HepG2 (cell line): ENCODE data around the gene PHF13. TPM values are rescaled to one million over a fixed set of nuclear protein-coding genes. Genes with fewer than 3 reads are reported as not detected.

Experiments
- ATAC-seq: fragments of 200-7000 bp; cut with Tn5 transposase; 3 replicates; pipeline ENCODE4 v1.9.1; 2020; ENCODE audit warnings: mild to moderate bottlenecking, moderate library complexity
- BruUV-seq: library from RNA; stranded (reverse); fragments of 400-500 nt; replicated peaks from 2 replicates; lab custom pipeline; 2021; lab: Mats Ljungman, UMichigan
- CTCF ChIA-PET: fragments of 300-600 bp; formaldehyde crosslinking; extraction: SDS; loops from one replicate; lab custom pipeline; 2021; ENCODE audit warnings: low total read pairs, inconsistent platforms, low intra/inter-chr PET ratio; lab: Yijun Ruan, JAX
- POLR2A ChIA-PET: fragments of 350-600 bp; sonication (Branson Sonifier 250); formaldehyde crosslinking; loops from one replicate; lab custom pipeline; 2020; ENCODE audit warnings: antibody characterized with exemption, inconsistent platforms; lab: Yijun Ruan, JAX
- DNase-seq: peaks from one replicate; pipeline ENCODE4 v3.0.0-alpha.2; 2015; ENCODE audit warnings: low spot score
- FAIRE-seq: peaks from 3 replicates; lab custom pipeline; 2011; peaks lifted over from hg19 to GRCh38; lab: Jason Lieb, UNC
- H2AFZ ChIP-seq: one replicate; pipeline ENCODE4 v1.6.1; 2011; ENCODE audit warnings: low read length, inconsistent platforms
- H3K27ac ChIP-seq: fragments of 300-600 bp; 3 replicates; pipeline ENCODE4 v1.8.0; 2011; ENCODE audit warnings: mixed run types, mild to moderate bottlenecking, mixed read lengths, low read length, inconsistent platforms; ENCODE audit not compliant: insufficient read depth; ENCODE audit errors: extremely low read length
- H3K27me3 ChIP-seq, 2 experiments: fragments of 200-600 bp in 1 of 2; 2 replicates in 1 of 2; 3 replicates in 1 of 2; pipeline versions ENCODE4 v1.6.0 to v1.8.0; 2011; ENCODE audit warnings: low read length in 2 of 2, mild to moderate bottlenecking in 2 of 2, moderate library complexity in 2 of 2, inconsistent platforms in 1 of 2; ENCODE audit not compliant: insufficient read depth in 2 of 2, control insufficient read depth in 1 of 2
- H3K36me3 ChIP-seq, 2 experiments: fragments of 200-600 bp in 1 of 2; replicated peaks in 1 of 2; 2 replicates in 1 of 2; 3 replicates in 1 of 2; pipeline versions ENCODE4 v1.5.1 to v1.8.0; 2011; ENCODE audit warnings: low read length in 2 of 2, inconsistent platforms in 1 of 2; ENCODE audit not compliant: insufficient read depth in 2 of 2, control insufficient read depth in 1 of 2
- H3K4me1 ChIP-seq: 2 replicates; pipeline ENCODE4 v1.5.1; 2012; ENCODE audit warnings: low read length, inconsistent platforms; ENCODE audit not compliant: insufficient read depth
- H3K4me2 ChIP-seq: 2 replicates; pipeline ENCODE4 v1.6.0; 2011; ENCODE audit warnings: low read depth, low read length, inconsistent platforms
- H3K4me3 ChIP-seq, 3 experiments: fragments of 200-600 bp in 1 of 3; sonication (generic), shearing (Covaris generic) in 1 of 3; replicated peaks in 1 of 3; 2 replicates each; pipeline ENCODE4 v1.5.1; 2011 to 2016; ENCODE audit warnings: low read length in 3 of 3, inconsistent platforms in 2 of 3, low read depth in 2 of 3, mild to moderate bottlenecking in 2 of 3, control low read depth in 1 of 3, mixed read lengths in 1 of 3; ENCODE audit not compliant: insufficient read depth in 1 of 3
- H3K79me2 ChIP-seq: one replicate; pipeline ENCODE4 v1.6.1; 2011; ENCODE audit warnings: low read length, inconsistent platforms; ENCODE audit not compliant: insufficient read depth
- H3K9ac ChIP-seq: 2 replicates; pipeline ENCODE4 v1.6.0; 2011; ENCODE audit warnings: mild to moderate bottlenecking, low read depth, low read length, inconsistent platforms; ENCODE audit not compliant: insufficient read depth
- H3K9me3 ChIP-seq: 2 replicates; pipeline ENCODE4 v1.5.1; 2012; ENCODE audit warnings: mild to moderate bottlenecking, low read length
- H4K20me1 ChIP-seq: 2 replicates; pipeline ENCODE4 v1.6.0; 2011; ENCODE audit warnings: inconsistent platforms, mild to moderate bottlenecking, low read length, moderate library complexity; ENCODE audit not compliant: insufficient read depth
- BRCA1 ChIP-seq: sonication (generic); formaldehyde crosslinking; IDR thresholded peaks from 2 replicates; pipeline ENCODE4 v1.4.0; 2020; ENCODE audit warnings: missing genetic modification reagents
- CHCHD3 ChIP-seq: sonication (generic); formaldehyde crosslinking; IDR thresholded peaks from 2 replicates; pipeline ENCODE4 v1.8.0; 2022; ENCODE audit warnings: mild to moderate bottlenecking, missing genetic modification reagents, moderate library complexity
- FIP1L1 ChIP-seq: fragments of 200-400 bp; formaldehyde crosslinking; IDR thresholded peaks from 2 replicates; pipeline ENCODE4 v1.6.1; 2018; ENCODE audit warnings: low read depth, mild to moderate bottlenecking, low read length, moderate library complexity, borderline replicate concordance; ENCODE audit not compliant: insufficient read depth
- GATA4 ChIP-seq: sonication (generic); IDR thresholded peaks from 2 replicates; pipeline ENCODE4 v1.6.1; 2016; ENCODE audit warnings: antibody characterized with exemption, low read depth, borderline replicate concordance
- MAFK ChIP-seq, 2 experiments: IDR thresholded peaks in 1 of 2; conservative IDR thresholded peaks in 1 of 2; 2 replicates each; pipeline ENCODE4 v1.6.1; 2011; ENCODE audit warnings: improper control_type of control experiment in 2 of 2, low read length in 2 of 2
- SETDB1 ChIP-seq: sonication (generic); formaldehyde crosslinking; IDR thresholded peaks from 2 replicates; pipeline ENCODE4 v1.5.1; 2020; ENCODE audit warnings: missing genetic modification reagents, mild to moderate bottlenecking, borderline replicate concordance
- SNAPC5 ChIP-seq: sonication (generic); formaldehyde crosslinking; IDR thresholded peaks from 2 replicates; pipeline ENCODE4 v1.8.1; 2023; ENCODE audit warnings: mild to moderate bottlenecking, missing genetic modification reagents, borderline replicate concordance
- SOX5 ChIP-seq: IDR thresholded peaks from 2 replicates; pipeline ENCODE4 v1.6.1; 2016; ENCODE audit warnings: borderline replicate concordance
- ZBTB42 ChIP-seq: sonication (generic); formaldehyde crosslinking; IDR thresholded peaks from 2 replicates; pipeline ENCODE4 v1.5.0; 2020; ENCODE audit warnings: mild to moderate bottlenecking, missing genetic modification reagents
- ZMAT5 ChIP-seq: sonication (generic); formaldehyde crosslinking; IDR thresholded peaks from 2 replicates; pipeline ENCODE4 v1.5.0; 2020; ENCODE audit warnings: mild to moderate bottlenecking, low read depth, missing genetic modification reagents, borderline replicate concordance
- ZNF597 ChIP-seq: sonication (generic); formaldehyde crosslinking; IDR thresholded peaks from 2 replicates; pipeline ENCODE4 v1.5.0; 2020; ENCODE audit warnings: missing genetic modification reagents
- ZNF772 ChIP-seq: sonication (generic); formaldehyde crosslinking; IDR thresholded peaks from 2 replicates; pipeline ENCODE4 v1.5.0; 2020; ENCODE audit warnings: mild to moderate bottlenecking, missing genetic modification reagents
- ZSCAN20 ChIP-seq: sonication (generic); formaldehyde crosslinking; IDR thresholded peaks from 2 replicates; pipeline ENCODE4 v1.4.0; 2020; ENCODE audit warnings: missing genetic modification reagents, mild to moderate bottlenecking, borderline replicate concordance
- WGBS: methylation state at CpG from one replicate; pipeline ENCODE4 v1.1.6; 2017; ENCODE audit warnings: low lambda C conversion rate; 5-methylcytosine and 5-hydroxymethylcytosine counted together
- in situ Hi-C: cut with HindIII; loops from 2 replicates; pipeline ENCODE4 v1.10.0; 2017; ENCODE audit warnings: low pct_unique_long_range_greater_than_20kb; ENCODE audit not compliant: extremely low pct_ligation_motif_present
- intact Hi-C: fragments of 100-400 bp; cut with micrococcal nuclease; formaldehyde crosslinking; loops from one replicate; pipeline ENCODE4 v1.10.0; 2022; ENCODE audit not compliant: unreplicated experiment
- polyA plus RNA-seq, 8 experiments: library from polyadenylated mRNA; depleted of rRNA in 3 of 8; stranded (reverse) in 7 of 8; unstranded in 1 of 8; fragments of >200 nt; fragmentation: Illumina TruSeq in 4 of 8; extraction: Trizol in 4 of 8; gene quantifications; 2 replicates each; pipeline versions ENCODE4 v1.2.1 to v1.2.3, GENCODE V29; 2011 to 2016; ENCODE audit warnings: low read depth in 4 of 8, missing spikeins in 1 of 8, mixed read lengths in 1 of 8; ENCODE audit not compliant: insufficient read depth in 1 of 8
- total RNA-seq, 5 experiments: library from RNA; depleted of rRNA; stranded (reverse); fragments of >200 nt; fragmentation: Illumina TruSeq; extraction: Trizol; gene quantifications; 2 replicates each; pipeline ENCODE4 v1.2.3, GENCODE V29; 2016; ENCODE audit warnings: low read depth in 1 of 5
- TF ChIP-seq, protein P1 (sequence below): IDR thresholded peaks from 2 replicates; pipeline ENCODE4 v1.6.1; 2016; ENCODE audit warnings: missing compliant biosample characterization, missing genetic modification reagents, borderline replicate concordance
- TF ChIP-seq, protein P2 (sequence below): sonication (generic); formaldehyde crosslinking; IDR thresholded peaks from 2 replicates; pipeline ENCODE4 v1.4.0; 2020; ENCODE audit warnings: missing genetic modification reagents
- TF ChIP-seq, protein P3 (sequence below): sonication (generic); formaldehyde crosslinking; IDR thresholded peaks from 2 replicates; pipeline ENCODE4 v1.8.0; 2022; ENCODE audit warnings: mild to moderate bottlenecking, missing genetic modification reagents, moderate library complexity

Gene PHF13
- total and polyA plus RNA-seq, 2 of the 13 experiments (the other 11 are each of a cell fraction or from before 2014, with no cell fraction given), result 4.7 to 7.4 TPM

- 94% methylated on average over 40 of the region's 41 CpGs for WGBS
- Histone ChIP-seq H3K4me2 (no peak overlapping the region), H3K9ac (no peak overlapping the region), H3K27me3 (no peaks in the 10 kb centered on the region; a peak in 1 of 5 replicates), H3K9me3 (no peaks in the 10 kb centered on the region), H3K36me3 (peaks cover 20 to 61% of the 10 kb centered on the region in 2 experiments; a peak in 4 of 5 replicates), H3K4me1 (peaks cover 28% of the 10 kb centered on the region), H3K79me2 (peaks cover 32% of the 10 kb centered on the region), H2AFZ (no peak overlapping the region), H3K27ac (no peak overlapping the region), H4K20me1 (no peaks in the 10 kb centered on the region; the same call in 1 of the 2 replicates), H3K4me3 (no peak overlapping the region)
- BruUV-seq, result no TSS peak
- FAIRE-seq (no peak), DNase-seq (no peak), ATAC-seq (no peak)
- ChIA-PET POLR2A (interaction anchor here (1.6 kb wide), 1 partner anchor 163 kb away, joined by 3 read pairs; no protein-coding TSS in a partner anchor), CTCF (no interaction called here)
- intact Hi-C loops, result no loop called here
- in situ Hi-C loops, result no loop called here
- TF ChIP-seq FIP1L1, result no peak
- no peak for TF ChIP-seq GATA4
- no peak for TF ChIP-seq ZSCAN20 (CRISPR knock-in tag)
- TF ChIP-seq ZMAT5 (CRISPR knock-in tag), result no peak
- TF ChIP-seq, protein P1, sequence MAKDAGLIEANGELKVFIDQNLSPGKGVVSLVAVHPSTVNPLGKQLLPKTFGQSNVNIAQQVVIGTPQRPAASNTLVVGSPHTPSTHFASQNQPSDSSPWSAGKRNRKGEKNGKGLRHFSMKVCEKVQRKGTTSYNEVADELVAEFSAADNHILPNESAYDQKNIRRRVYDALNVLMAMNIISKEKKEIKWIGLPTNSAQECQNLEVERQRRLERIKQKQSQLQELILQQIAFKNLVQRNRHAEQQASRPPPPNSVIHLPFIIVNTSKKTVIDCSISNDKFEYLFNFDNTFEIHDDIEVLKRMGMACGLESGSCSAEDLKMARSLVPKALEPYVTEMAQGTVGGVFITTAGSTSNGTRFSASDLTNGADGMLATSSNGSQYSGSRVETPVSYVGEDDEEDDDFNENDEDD (CRISPR knock-in tag), result no peak
- no peak for TF ChIP-seq SETDB1 (CRISPR knock-in tag)
- no peak for TF ChIP-seq ZBTB42 (CRISPR knock-in tag)
- no peak for TF ChIP-seq SNAPC5 (CRISPR knock-in tag)
- no peak for TF ChIP-seq MAFK (conservative IDR thresholded peaks at IDR 0.05 in 1 of 2, IDR thresholded peaks at IDR 0.05 in 1 of 2; ENCODE audit: low read length in 2 of 2)
- TF ChIP-seq BRCA1, result no peak
- no peak for TF ChIP-seq ZNF597 (CRISPR knock-in tag)
- TF ChIP-seq, protein P2, sequence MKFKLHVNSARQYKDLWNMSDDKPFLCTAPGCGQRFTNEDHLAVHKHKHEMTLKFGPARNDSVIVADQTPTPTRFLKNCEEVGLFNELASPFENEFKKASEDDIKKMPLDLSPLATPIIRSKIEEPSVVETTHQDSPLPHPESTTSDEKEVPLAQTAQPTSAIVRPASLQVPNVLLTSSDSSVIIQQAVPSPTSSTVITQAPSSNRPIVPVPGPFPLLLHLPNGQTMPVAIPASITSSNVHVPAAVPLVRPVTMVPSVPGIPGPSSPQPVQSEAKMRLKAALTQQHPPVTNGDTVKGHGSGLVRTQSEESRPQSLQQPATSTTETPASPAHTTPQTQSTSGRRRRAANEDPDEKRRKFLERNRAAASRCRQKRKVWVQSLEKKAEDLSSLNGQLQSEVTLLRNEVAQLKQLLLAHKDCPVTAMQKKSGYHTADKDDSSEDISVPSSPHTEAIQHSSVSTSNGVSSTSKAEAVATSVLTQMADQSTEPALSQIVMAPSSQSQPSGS (CRISPR knock-in tag), result no peak
- no peak for TF ChIP-seq SOX5 (CRISPR knock-in tag)
- TF ChIP-seq CHCHD3 (CRISPR knock-in tag), result no peak
- no peak for TF ChIP-seq ZNF772
- TF ChIP-seq, protein P3, sequence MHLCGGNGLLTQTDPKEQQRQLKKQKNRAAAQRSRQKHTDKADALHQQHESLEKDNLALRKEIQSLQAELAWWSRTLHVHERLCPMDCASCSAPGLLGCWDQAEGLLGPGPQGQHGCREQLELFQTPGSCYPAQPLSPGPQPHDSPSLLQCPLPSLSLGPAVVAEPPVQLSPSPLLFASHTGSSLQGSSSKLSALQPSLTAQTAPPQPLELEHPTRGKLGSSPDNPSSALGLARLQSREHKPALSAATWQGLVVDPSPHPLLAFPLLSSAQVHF (CRISPR knock-in tag), result no peak
Observed at GRCh38 chr1:6621429-6622391, 8.2 kb downstream of the PHF13 start.
